ENCODE results near the gene EPO. TPM values are rescaled to one million over a fixed set of nuclear protein-coding genes. Genes with fewer than 3 reads are reported as not detected.

EPO gene
- 0.04 TPM for polyA plus RNA-seq (2013)

- Histone ChIP-seq H3K4me3 (ENCODE audit: control insufficient read depth in 1 of 7, extremely low read depth in 1 of 7, insufficient read depth in 4 of 7, low read depth in 2 of 7, low read length in 6 of 7) (peak within 1 kb of the TSS in 4 of 7 experiments; percentile 26 to 60 (median 54)), H3K36me3 (ENCODE audit: control insufficient read depth in 4 of 4, insufficient read depth in 4 of 4, low read length in 3 of 4) (no peaks in the 10 kb centered on the region), H3K27ac (ENCODE audit: insufficient read depth in 1 of 2, low read depth in 1 of 2, low read length in 2 of 2, poor library complexity in 1 of 2, severe bottlenecking in 2 of 2) (no peak within 1 kb of the TSS), H3K9me3 (ENCODE audit: control extremely low read depth in 1 of 5, control insufficient read depth in 4 of 5, insufficient read depth in 2 of 5, low read depth in 1 of 5, low read length in 4 of 5) (peaks cover 0 to 13% (median 4%) of the 10 kb centered on the region in 5 experiments), H3K27me3 (replicated peaks in 2 of 5; ENCODE audit: control insufficient read depth in 4 of 5, insufficient read depth in 5 of 5, low read length in 4 of 5) (peaks cover 0 to 45% (median 29%) of the 10 kb centered on the region in 5 experiments), H3K4me1 (ENCODE audit: control extremely low read depth in 1 of 4, control insufficient read depth in 4 of 4, insufficient read depth in 4 of 4, low read length in 3 of 4) (peaks cover 0 to 14% (median 8%) of the 10 kb centered on the region in 4 experiments)
- no peak for DNase-seq
- ChIA-PET POLR2A (no interaction called here), CTCF (interaction anchor here (0.7 to 4.0 kb wide), 7 partner anchors 9 to 132 kb away, joined by 3 to 18 read pairs (median 3); partner anchors contain the start of genes POP7 and SLC12A9)
- WGBS (ENCODE audit: insufficient coverage), result 0% methylated on average over 11 of the region's 21 CpGs
Measured at GRCh38 chr7:100720279-100720670, at the start of gene EPO. TSS of gene EPO (plus strand) at chr7:100720468. CDS start at chr7:100720981, 513 bp downstream.

DNA sequence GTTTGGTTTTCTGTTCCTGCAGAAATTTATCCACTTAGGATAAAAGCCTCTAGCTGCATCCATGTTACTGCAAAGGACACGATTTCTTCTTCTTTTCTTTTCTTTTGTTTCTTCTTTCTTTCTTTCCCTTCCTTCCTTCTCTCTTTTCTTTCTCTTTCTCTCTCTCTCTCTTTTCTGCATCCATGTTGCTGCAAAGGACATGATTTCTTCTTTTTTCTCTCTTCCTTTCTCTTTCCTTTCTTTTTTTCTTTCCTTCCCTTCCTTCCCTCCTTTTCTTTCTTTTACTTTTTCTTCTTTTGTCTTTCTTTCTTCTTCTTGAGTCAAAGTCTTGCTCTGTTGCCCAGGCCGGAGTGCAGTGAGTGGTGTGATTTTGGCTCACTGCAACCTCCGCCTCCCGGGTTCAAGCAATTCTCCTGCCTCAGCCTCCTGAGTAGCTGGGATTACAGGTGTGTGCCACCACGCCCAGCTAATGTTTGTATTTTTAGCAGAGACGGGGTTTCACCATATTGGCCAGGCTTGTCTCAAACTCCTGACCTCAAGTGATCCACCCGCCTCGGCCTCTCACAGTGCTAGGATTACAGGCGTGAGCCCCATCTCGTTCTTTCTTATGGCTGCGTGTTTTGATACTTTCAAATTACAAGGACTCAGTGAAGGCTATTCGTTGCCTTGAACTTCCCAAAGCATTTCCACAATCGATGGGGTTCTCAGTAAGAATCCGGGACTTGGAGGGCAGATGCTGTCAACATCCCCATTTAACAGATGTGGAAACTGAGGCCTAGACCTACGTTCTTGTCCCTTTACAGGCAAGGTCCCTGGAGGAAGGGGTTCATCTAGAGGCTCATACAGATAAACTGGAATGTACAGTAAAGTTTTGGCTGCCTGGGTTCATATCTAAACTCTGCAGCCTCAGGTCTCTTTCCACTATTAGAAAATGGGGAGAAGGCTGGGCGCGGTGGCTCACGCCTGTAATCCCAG, 48.6 kb upstream of the EPO start:
- H3K27ac ChIP-seq (ENCODE audit: insufficient read depth in 1 of 2, low read depth in 1 of 2, low read length in 2 of 2, poor library complexity in 1 of 2, severe bottlenecking in 2 of 2), result no peak overlapping the region
- peaks cover 0 to 19% (median 13%) of the 10 kb centered on the region in 4 experiments for H3K4me1 ChIP-seq (ENCODE audit: control extremely low read depth in 1 of 4, control insufficient read depth in 4 of 4, insufficient read depth in 4 of 4, low read length in 3 of 4)
- 93% methylated on average over 14 of the region's 18 CpGs for WGBS (ENCODE audit: insufficient coverage)
- CTCF ChIA-PET, result interaction anchor here (0.6 to 1.9 kb wide), 3 partner anchors 39 to 180 kb away, joined by 3 to 7 read pairs (median 3); no protein-coding TSS in a partner anchor
- POLR2A ChIA-PET, result no interaction called here
- H3K36me3 ChIP-seq (ENCODE audit: control insufficient read depth in 4 of 4, insufficient read depth in 4 of 4, low read length in 3 of 4), result peaks cover 0 to 4% (median 2%) of the 10 kb centered on the region in 4 experiments
- H3K27me3 ChIP-seq (replicated peaks in 2 of 5; ENCODE audit: control insufficient read depth in 4 of 5, insufficient read depth in 5 of 5, low read length in 4 of 5), result no peaks in the 10 kb centered on the region
- no peak overlapping the region for H3K4me3 ChIP-seq (ENCODE audit: control insufficient read depth in 1 of 7, extremely low read depth in 1 of 7, insufficient read depth in 4 of 7, low read depth in 2 of 7, low read length in 6 of 7)
- DNase-seq, result no peak
- H3K9me3 ChIP-seq (ENCODE audit: control extremely low read depth in 1 of 5, control insufficient read depth in 4 of 5, insufficient read depth in 2 of 5, low read depth in 1 of 5, low read length in 4 of 5), result no peaks in the 10 kb centered on the region

DNA sequence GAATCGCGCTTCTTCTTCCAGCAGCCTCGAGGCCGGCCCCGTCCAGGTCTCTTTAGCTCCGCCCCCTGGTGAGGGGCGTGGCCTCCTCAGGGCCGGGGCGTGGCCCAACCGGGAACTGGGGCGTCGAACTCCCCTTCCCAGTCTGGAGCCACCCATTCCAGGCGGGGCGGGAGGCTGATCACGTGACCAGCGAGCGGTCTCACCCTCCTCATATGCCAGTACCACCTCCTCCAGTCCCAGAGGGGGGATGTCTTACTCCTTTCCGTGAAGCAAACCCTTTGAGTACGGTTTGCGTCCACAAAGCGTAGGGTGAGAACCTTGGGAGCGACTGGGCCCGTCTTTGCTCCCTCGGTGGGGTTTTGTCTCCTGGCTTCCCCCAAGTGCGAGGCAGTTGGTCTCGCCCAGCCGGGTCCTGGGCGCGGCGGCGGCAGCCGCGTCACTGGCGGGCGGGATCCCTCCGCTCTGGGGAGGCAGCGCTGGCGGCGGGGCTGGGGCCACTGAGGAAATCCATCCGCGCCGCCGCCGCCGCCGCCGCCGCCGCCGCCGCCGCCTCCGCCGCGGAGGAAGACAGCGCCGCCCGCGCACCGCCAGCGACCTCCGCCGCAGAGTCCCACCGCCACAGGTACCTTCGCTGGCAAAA, 46.8 kb upstream of the EPO start, which contains the start of gene GNB2:
Gene GNB2 (plus strand): TSS at position 439 of the 640 bp plus-strand sequence. CDS start 2,526 bp downstream, outside the sequence.
- H3K9me3 ChIP-seq (ENCODE audit: control extremely low read depth in 1 of 5, control insufficient read depth in 4 of 5, insufficient read depth in 2 of 5, low read depth in 1 of 5, low read length in 4 of 5), result no peaks in the 10 kb centered on the region
- peaks cover 0 to 19% (median 13%) of the 10 kb centered on the region in 4 experiments for H3K4me1 ChIP-seq (ENCODE audit: control extremely low read depth in 1 of 4, control insufficient read depth in 4 of 4, insufficient read depth in 4 of 4, low read length in 3 of 4)
- peak within 1 kb of the TSS; percentile 65 to 96 (median 89) for H3K4me3 ChIP-seq (ENCODE audit: control insufficient read depth in 1 of 7, extremely low read depth in 1 of 7, insufficient read depth in 4 of 7, low read depth in 2 of 7, low read length in 6 of 7)
- H3K27ac ChIP-seq (ENCODE audit: insufficient read depth in 1 of 2, low read depth in 1 of 2, low read length in 2 of 2, poor library complexity in 1 of 2, severe bottlenecking in 2 of 2), result peak within 1 kb of the TSS; percentile 91 to 95
- ChIA-PET CTCF (interaction anchor here (0.6 to 1.9 kb wide), 5 partner anchors 39 to 519 kb away, joined by 3 to 7 read pairs (median 4); no protein-coding TSS in a partner anchor), POLR2A (interaction anchor here (0.6 to 1.0 kb wide), 6 partner anchors 10 to 589 kb away, joined by 3 to 6 read pairs (median 4); partner anchors contain the start of gene GIGYF1)
- H3K36me3 ChIP-seq (ENCODE audit: control insufficient read depth in 4 of 4, insufficient read depth in 4 of 4, low read length in 3 of 4), result peaks cover 0 to 21% (median 19%) of the 10 kb centered on the region in 4 experiments
- peak; percentile 99 to 100 (median 99) for DNase-seq
- WGBS (ENCODE audit: insufficient coverage), result 0% methylated on average over 21 of the region's 65 CpGs
- H3K27me3 ChIP-seq (replicated peaks in 2 of 5; ENCODE audit: control insufficient read depth in 4 of 5, insufficient read depth in 5 of 5, low read length in 4 of 5), result no peaks in the 10 kb centered on the region

GRCh38 chr7:100673942-100674410, 46.3 kb upstream of the EPO start:
- POLR2A ChIA-PET, result interaction anchor here (0.9 to 1.0 kb wide), 2 partner anchors 9 to 245 kb away, joined by 3 read pairs; partner anchors contain the start of gene MEPCE
- Histone ChIP-seq H3K27me3 (replicated peaks in 2 of 5; ENCODE audit: control insufficient read depth in 4 of 5, insufficient read depth in 5 of 5, low read length in 4 of 5) (no peaks in the 10 kb centered on the region), H3K9me3 (ENCODE audit: control extremely low read depth in 1 of 5, control insufficient read depth in 4 of 5, insufficient read depth in 2 of 5, low read depth in 1 of 5, low read length in 4 of 5) (no peaks in the 10 kb centered on the region), H3K36me3 (ENCODE audit: control insufficient read depth in 4 of 4, insufficient read depth in 4 of 4, low read length in 3 of 4) (peaks cover 0 to 27% (median 23%) of the 10 kb centered on the region in 4 experiments), H3K27ac (ENCODE audit: insufficient read depth in 1 of 2, low read depth in 1 of 2, low read length in 2 of 2, poor library complexity in 1 of 2, severe bottlenecking in 2 of 2) (peak overlapping the region; percentile 91 to 95), H3K4me3 (ENCODE audit: control insufficient read depth in 1 of 7, extremely low read depth in 1 of 7, insufficient read depth in 4 of 7, low read depth in 2 of 7, low read length in 6 of 7) (peak overlapping the region; percentile 65 to 96 (median 89)), H3K4me1 (ENCODE audit: control extremely low read depth in 1 of 4, control insufficient read depth in 4 of 4, insufficient read depth in 4 of 4, low read length in 3 of 4) (peaks cover 0 to 19% (median 13%) of the 10 kb centered on the region in 4 experiments)
- DNase-seq, result peak in 2 of 3 donors; percentile 41 to 50
- CTCF ChIA-PET, result interaction anchor here (1.1 to 7.6 kb wide), 2 partner anchors 16 to 30 kb away, joined by 3 to 80 read pairs; partner anchors contain the start of gene GIGYF1
- 0% methylated on average over 20 of the region's 34 CpGs for WGBS (ENCODE audit: insufficient coverage)

DNA sequence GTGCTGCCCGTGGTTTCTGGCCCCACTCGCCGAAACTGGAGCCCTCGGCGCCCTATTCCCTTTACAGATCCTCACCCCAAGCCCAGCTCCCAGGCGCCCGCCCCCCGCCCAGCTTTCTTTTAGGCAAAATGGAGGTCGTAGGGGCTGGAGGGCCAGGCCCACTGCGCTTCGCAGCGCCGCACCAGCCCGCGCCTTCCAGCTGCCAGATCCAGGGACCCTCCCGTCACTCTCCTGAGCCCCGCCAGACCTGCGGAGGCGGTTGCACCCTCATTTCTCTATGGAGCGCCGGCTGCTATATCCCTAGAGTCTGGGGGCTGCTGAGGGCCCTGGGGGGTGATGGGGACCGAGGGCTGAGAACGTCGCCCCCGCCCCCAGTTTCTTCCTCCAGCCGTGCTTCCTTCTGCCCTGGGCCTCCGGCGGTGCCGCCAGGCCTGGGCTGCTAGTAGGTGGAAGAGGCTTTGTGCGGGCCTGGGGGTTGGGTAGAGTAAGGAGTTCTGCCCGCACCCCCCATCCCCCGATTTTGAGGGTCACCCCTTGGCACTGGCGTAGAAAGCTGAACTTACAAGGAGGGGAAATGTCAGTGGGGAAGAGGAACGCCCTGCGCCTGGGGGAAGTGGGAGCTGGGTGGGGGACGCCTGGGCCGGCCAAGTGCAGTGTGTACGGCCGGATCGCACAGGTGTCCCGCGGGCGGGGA, 45.7 kb upstream of the EPO start:
- POLR2A ChIA-PET, result interaction anchor here (0.9 to 1.0 kb wide), 2 partner anchors 9 to 245 kb away, joined by 3 read pairs; partner anchors contain the start of gene MEPCE
- peaks cover 0 to 33% (median 26%) of the 10 kb centered on the region in 4 experiments for H3K36me3 ChIP-seq (ENCODE audit: control insufficient read depth in 4 of 4, insufficient read depth in 4 of 4, low read length in 3 of 4)
- 0% methylated on average over 16 of the region's 43 CpGs for WGBS (ENCODE audit: insufficient coverage)
- peak in 1 of 3 donors; percentile 48 for DNase-seq
- peak overlapping the region; percentile 15 to 95 for H3K27ac ChIP-seq (ENCODE audit: insufficient read depth in 1 of 2, low read depth in 1 of 2, low read length in 2 of 2, poor library complexity in 1 of 2, severe bottlenecking in 2 of 2)
- no peaks in the 10 kb centered on the region for H3K9me3 ChIP-seq (ENCODE audit: control extremely low read depth in 1 of 5, control insufficient read depth in 4 of 5, insufficient read depth in 2 of 5, low read depth in 1 of 5, low read length in 4 of 5)
- H3K4me1 ChIP-seq (ENCODE audit: control extremely low read depth in 1 of 4, control insufficient read depth in 4 of 4, insufficient read depth in 4 of 4, low read length in 3 of 4), result peaks cover 0 to 19% (median 13%) of the 10 kb centered on the region in 4 experiments
- peak overlapping the region; percentile 65 to 96 (median 89) for H3K4me3 ChIP-seq (ENCODE audit: control insufficient read depth in 1 of 7, extremely low read depth in 1 of 7, insufficient read depth in 4 of 7, low read depth in 2 of 7, low read length in 6 of 7)
- H3K27me3 ChIP-seq (replicated peaks in 2 of 5; ENCODE audit: control insufficient read depth in 4 of 5, insufficient read depth in 5 of 5, low read length in 4 of 5), result no peaks in the 10 kb centered on the region
- CTCF ChIA-PET, result interaction anchor here (0.6 to 7.6 kb wide), 4 partner anchors 15 to 204 kb away, joined by 3 to 80 read pairs (median 3); partner anchors contain the start of gene GIGYF1

- WGBS (ENCODE audit: insufficient coverage), result 0% methylated on average over 41 of the region's 46 CpGs
- ChIA-PET CTCF (interaction anchor here (1.1 to 7.6 kb wide), 2 partner anchors 15 to 205 kb away, joined by 3 to 80 read pairs; partner anchors contain the start of gene GIGYF1), POLR2A (interaction anchor here (1.0 to 1.5 kb wide), 2 partner anchors 8 to 63 kb away, joined by 3 to 4 read pairs; partner anchors contain the start of gene MOSPD3)
- Histone ChIP-seq H3K36me3 (ENCODE audit: control insufficient read depth in 4 of 4, insufficient read depth in 4 of 4, low read length in 3 of 4) (peaks cover 0 to 38% (median 30%) of the 10 kb centered on the region in 4 experiments), H3K9me3 (ENCODE audit: control extremely low read depth in 1 of 5, control insufficient read depth in 4 of 5, insufficient read depth in 2 of 5, low read depth in 1 of 5, low read length in 4 of 5) (no peaks in the 10 kb centered on the region), H3K4me3 (ENCODE audit: control insufficient read depth in 1 of 7, extremely low read depth in 1 of 7, insufficient read depth in 4 of 7, low read depth in 2 of 7, low read length in 6 of 7) (peak overlapping the region; percentile 65 to 96 (median 89)), H3K4me1 (ENCODE audit: control extremely low read depth in 1 of 4, control insufficient read depth in 4 of 4, insufficient read depth in 4 of 4, low read length in 3 of 4) (peaks cover 0 to 19% (median 13%) of the 10 kb centered on the region in 4 experiments), H3K27me3 (replicated peaks in 2 of 5; ENCODE audit: control insufficient read depth in 4 of 5, insufficient read depth in 5 of 5, low read length in 4 of 5) (no peaks in the 10 kb centered on the region), H3K27ac (ENCODE audit: insufficient read depth in 1 of 2, low read depth in 1 of 2, low read length in 2 of 2, poor library complexity in 1 of 2, severe bottlenecking in 2 of 2) (peak overlapping the region in 1 of 2 experiments; percentile 95)
- no peak for DNase-seq
Measured at GRCh38 chr7:100675105-100675451, 45.2 kb upstream of the EPO start.

All from common myeloid progenitor, CD34-positive (primary cell).